ENCODE measurements around the gene ZBTB18.

The ZBTB18 gene

GRCh38 chr1:244092964-244093638 lies 42.0 kb downstream of the ZBTB18 start:
- H3K4me1 ChIP-seq (ENCODE audit: control insufficient read depth in 5 of 5, insufficient read depth in 5 of 5, low read length in 5 of 5): peaks cover 0 to 3% (median 0%) of the 10 kb centered on the region in 5 donors
- no peaks in the 10 kb centered on the region for H3K36me3 ChIP-seq (ENCODE audit: control insufficient read depth in 5 of 5, insufficient read depth in 5 of 5, low read length in 5 of 5)
- H3K4me3 ChIP-seq (ENCODE audit: low read depth in 1 of 5, low read length in 5 of 5): no peak overlapping the region
- H3K27me3 ChIP-seq (ENCODE audit: control insufficient read depth in 5 of 5, insufficient read depth in 4 of 5, low read length in 5 of 5): peaks cover 0 to 3% (median 0%) of the 10 kb centered on the region in 5 donors
- no peak overlapping the region for H3K9ac ChIP-seq (ENCODE audit: low read length in 5 of 5)
- no peaks in the 10 kb centered on the region for H3K9me3 ChIP-seq (ENCODE audit: control insufficient read depth in 5 of 5, low read length in 5 of 5)
- no peak overlapping the region for H3K27ac ChIP-seq (ENCODE audit: low read depth, low read length)

DNA sequence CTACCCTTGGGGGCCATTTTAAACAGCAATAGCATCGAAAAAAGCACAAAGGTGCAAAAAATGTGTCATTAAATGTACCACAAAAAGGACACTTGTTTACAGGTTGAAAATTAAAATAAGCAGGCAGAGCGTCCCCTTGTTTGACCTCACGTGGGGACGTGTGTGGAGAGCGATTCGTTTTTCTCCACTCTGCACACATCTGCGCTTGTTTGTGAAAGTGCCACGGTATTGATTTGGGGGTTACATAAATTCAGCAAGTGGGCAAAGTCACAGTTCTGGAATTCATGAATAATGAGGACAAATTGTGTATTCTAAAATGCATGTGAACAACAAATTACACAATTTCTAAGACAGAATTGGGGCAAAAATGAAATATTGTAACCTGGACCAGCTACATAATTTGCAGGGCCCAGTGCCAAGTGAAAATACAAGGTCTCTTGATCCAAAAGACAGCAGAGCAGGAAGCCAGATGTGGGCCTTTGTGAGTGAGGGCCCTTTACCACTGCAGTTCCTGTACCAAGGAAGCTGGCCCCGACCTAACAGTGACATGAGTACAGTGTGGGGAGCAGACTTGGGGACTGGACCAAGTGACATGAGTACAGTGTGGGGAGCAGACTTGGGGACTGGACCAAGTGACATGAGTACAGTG lies 43.9 kb downstream of the ZBTB18 start:
- Histone ChIP-seq H3K9ac (ENCODE audit: low read length in 5 of 5) (no peak overlapping the region), H3K4me3 (ENCODE audit: low read depth in 1 of 5, low read length in 5 of 5) (no peak overlapping the region), H3K27ac (ENCODE audit: low read depth, low read length) (no peak overlapping the region), H3K9me3 (ENCODE audit: control insufficient read depth in 5 of 5, low read length in 5 of 5) (peaks cover 0 to 7% (median 0%) of the 10 kb centered on the region in 5 donors), H3K27me3 (ENCODE audit: control insufficient read depth in 5 of 5, insufficient read depth in 4 of 5, low read length in 5 of 5) (peaks cover 0 to 11% (median 5%) of the 10 kb centered on the region in 5 donors), H3K36me3 (ENCODE audit: control insufficient read depth in 5 of 5, insufficient read depth in 5 of 5, low read length in 5 of 5) (no peaks in the 10 kb centered on the region), H3K4me1 (ENCODE audit: control insufficient read depth in 5 of 5, insufficient read depth in 5 of 5, low read length in 5 of 5) (no peaks in the 10 kb centered on the region)

DNA sequence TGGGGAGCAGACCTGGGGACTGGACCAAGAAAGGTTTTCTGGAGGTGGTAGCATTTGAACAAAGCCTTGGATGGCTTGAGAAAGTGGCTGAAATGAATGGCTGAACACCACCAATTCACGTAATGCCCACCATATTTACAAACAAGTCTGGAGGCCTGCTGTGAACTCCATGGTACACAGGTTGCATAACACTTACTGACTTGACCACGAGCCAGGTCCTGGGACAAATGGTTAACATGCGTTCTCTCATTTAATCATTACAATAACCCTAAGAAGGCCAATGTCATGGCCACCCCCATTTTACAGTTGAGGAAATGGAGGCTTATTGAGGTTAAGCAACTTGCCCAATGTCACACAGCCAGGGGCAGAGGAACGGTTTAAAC lies 44.4 kb downstream of the ZBTB18 start:
- H3K9me3 ChIP-seq (ENCODE audit: control insufficient read depth in 5 of 5, low read length in 5 of 5): peaks cover 0 to 7% (median 0%) of the 10 kb centered on the region in 5 donors
- peaks cover 0 to 15% (median 5%) of the 10 kb centered on the region in 5 donors for H3K27me3 ChIP-seq (ENCODE audit: control insufficient read depth in 5 of 5, insufficient read depth in 4 of 5, low read length in 5 of 5)
- no peak overlapping the region for H3K4me3 ChIP-seq (ENCODE audit: low read depth in 1 of 5, low read length in 5 of 5)
- H3K4me1 ChIP-seq (ENCODE audit: control insufficient read depth in 5 of 5, insufficient read depth in 5 of 5, low read length in 5 of 5): peaks cover 0 to under 1% (median 0%) of the 10 kb centered on the region in 5 donors
- H3K9ac ChIP-seq (ENCODE audit: low read length in 5 of 5): no peak overlapping the region
- no peak overlapping the region for H3K27ac ChIP-seq (ENCODE audit: low read depth, low read length)
- no peaks in the 10 kb centered on the region for H3K36me3 ChIP-seq (ENCODE audit: control insufficient read depth in 5 of 5, insufficient read depth in 5 of 5, low read length in 5 of 5)

GRCh38 chr1:244096066-244096610 lies 45.1 kb downstream of the ZBTB18 start:
- no peak overlapping the region for H3K9ac ChIP-seq (ENCODE audit: low read length in 5 of 5)
- H3K36me3 ChIP-seq (ENCODE audit: control insufficient read depth in 5 of 5, insufficient read depth in 5 of 5, low read length in 5 of 5): no peaks in the 10 kb centered on the region
- peaks cover 0 to 17% (median 10%) of the 10 kb centered on the region in 5 donors for H3K27me3 ChIP-seq (ENCODE audit: control insufficient read depth in 5 of 5, insufficient read depth in 4 of 5, low read length in 5 of 5)
- no peak overlapping the region for H3K4me3 ChIP-seq (ENCODE audit: low read depth in 1 of 5, low read length in 5 of 5)
- H3K4me1 ChIP-seq (ENCODE audit: control insufficient read depth in 5 of 5, insufficient read depth in 5 of 5, low read length in 5 of 5): peaks cover 0 to 7% (median 0%) of the 10 kb centered on the region in 5 donors
- peaks cover 0 to 7% (median 0%) of the 10 kb centered on the region in 5 donors for H3K9me3 ChIP-seq (ENCODE audit: control insufficient read depth in 5 of 5, low read length in 5 of 5)
- H3K27ac ChIP-seq (ENCODE audit: low read depth, low read length): no peak overlapping the region

DNA sequence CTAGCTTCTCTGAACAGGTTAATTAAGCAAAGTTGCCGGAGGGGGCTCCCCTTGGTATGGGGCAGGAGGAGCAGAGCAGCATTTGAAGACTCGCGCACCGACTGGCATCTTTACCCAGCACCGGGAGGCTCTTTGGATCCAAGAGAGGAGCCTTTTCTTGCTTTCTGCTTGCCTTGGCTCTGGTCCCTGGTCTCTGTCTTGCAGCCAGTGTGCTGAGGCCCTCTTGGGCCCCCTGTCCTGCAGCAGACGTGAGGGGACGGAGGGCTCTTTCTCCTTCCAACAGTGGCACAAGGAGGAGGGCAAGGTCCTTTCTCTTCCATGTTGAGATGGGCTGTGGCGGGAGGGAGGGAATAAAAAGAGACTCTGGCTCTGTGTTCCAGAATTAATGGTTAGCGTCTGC lies 45.6 kb downstream of the ZBTB18 start:
- H3K36me3 ChIP-seq (ENCODE audit: control insufficient read depth in 5 of 5, insufficient read depth in 5 of 5, low read length in 5 of 5): no peaks in the 10 kb centered on the region
- H3K4me1 ChIP-seq (ENCODE audit: control insufficient read depth in 5 of 5, insufficient read depth in 5 of 5, low read length in 5 of 5): peaks cover 0 to 8% (median 0%) of the 10 kb centered on the region in 5 donors
- no peak overlapping the region for H3K27ac ChIP-seq (ENCODE audit: low read depth, low read length)
- peaks cover 0 to 17% (median 11%) of the 10 kb centered on the region in 5 donors for H3K27me3 ChIP-seq (ENCODE audit: control insufficient read depth in 5 of 5, insufficient read depth in 4 of 5, low read length in 5 of 5)
- peaks cover 0 to 7% (median 0%) of the 10 kb centered on the region in 5 donors for H3K9me3 ChIP-seq (ENCODE audit: control insufficient read depth in 5 of 5, low read length in 5 of 5)
- no peak overlapping the region for H3K9ac ChIP-seq (ENCODE audit: low read length in 5 of 5)
- H3K4me3 ChIP-seq (ENCODE audit: low read depth in 1 of 5, low read length in 5 of 5): no peak overlapping the region

GRCh38 chr1:244097523-244098405 lies 46.7 kb downstream of the ZBTB18 start:
- Histone ChIP-seq H3K27ac (ENCODE audit: low read depth, low read length) (no peak overlapping the region), H3K9me3 (ENCODE audit: control insufficient read depth in 5 of 5, low read length in 5 of 5) (peaks cover 0 to 7% (median 0%) of the 10 kb centered on the region in 5 donors), H3K9ac (ENCODE audit: low read length in 5 of 5) (no peak overlapping the region), H3K36me3 (ENCODE audit: control insufficient read depth in 5 of 5, insufficient read depth in 5 of 5, low read length in 5 of 5) (no peaks in the 10 kb centered on the region), H3K4me3 (ENCODE audit: low read depth in 1 of 5, low read length in 5 of 5) (no peak overlapping the region), H3K27me3 (ENCODE audit: control insufficient read depth in 5 of 5, insufficient read depth in 4 of 5, low read length in 5 of 5) (peaks cover 0 to 17% (median 11%) of the 10 kb centered on the region in 5 donors), H3K4me1 (ENCODE audit: control insufficient read depth in 5 of 5, insufficient read depth in 5 of 5, low read length in 5 of 5) (peaks cover 0 to 8% (median 0%) of the 10 kb centered on the region in 5 donors)

GRCh38 chr1:244099258-244099930 lies 48.3 kb downstream of the ZBTB18 start:
- Histone ChIP-seq H3K9ac (ENCODE audit: low read length in 5 of 5) (no peak overlapping the region), H3K27me3 (ENCODE audit: control insufficient read depth in 5 of 5, insufficient read depth in 4 of 5, low read length in 5 of 5) (peaks cover 0 to 17% (median 10%) of the 10 kb centered on the region in 5 donors), H3K9me3 (ENCODE audit: control insufficient read depth in 5 of 5, low read length in 5 of 5) (peaks cover 0 to 7% (median 0%) of the 10 kb centered on the region in 5 donors), H3K4me1 (ENCODE audit: control insufficient read depth in 5 of 5, insufficient read depth in 5 of 5, low read length in 5 of 5) (peaks cover 0 to 8% (median 0%) of the 10 kb centered on the region in 5 donors), H3K4me3 (ENCODE audit: low read depth in 1 of 5, low read length in 5 of 5) (no peak overlapping the region), H3K36me3 (ENCODE audit: control insufficient read depth in 5 of 5, insufficient read depth in 5 of 5, low read length in 5 of 5) (no peaks in the 10 kb centered on the region), H3K27ac (ENCODE audit: low read depth, low read length) (no peak overlapping the region)

DNA sequence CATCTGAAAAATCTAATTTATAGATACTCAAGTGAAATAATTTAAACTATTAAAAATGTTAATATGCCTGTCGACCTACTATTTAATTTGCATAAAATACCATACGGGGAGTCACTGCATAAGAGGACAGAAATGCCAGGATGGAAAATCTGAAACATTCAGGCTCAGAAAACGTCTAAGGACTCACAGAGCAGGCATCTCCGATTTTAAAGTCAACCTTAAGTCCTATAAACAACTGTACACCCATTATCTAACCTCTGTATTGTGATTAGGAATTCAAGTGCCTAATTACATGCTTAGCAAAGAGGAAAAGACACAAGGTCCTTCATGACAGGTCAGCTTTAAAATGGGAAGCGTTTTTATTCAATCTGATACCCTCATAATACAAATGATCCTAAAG lies 49.2 kb downstream of the ZBTB18 start:
- Histone ChIP-seq H3K9me3 (ENCODE audit: control insufficient read depth in 5 of 5, low read length in 5 of 5) (peaks cover 0 to 7% (median 0%) of the 10 kb centered on the region in 5 donors), H3K27ac (ENCODE audit: low read depth, low read length) (no peak overlapping the region)

GRCh38 chr1:244100704-244101453 lies 49.8 kb downstream of the ZBTB18 start:
- no peak overlapping the region for H3K4me3 ChIP-seq (ENCODE audit: low read depth in 1 of 5, low read length in 5 of 5)
- H3K9ac ChIP-seq (ENCODE audit: low read length in 5 of 5): no peak overlapping the region
- H3K4me1 ChIP-seq (ENCODE audit: control insufficient read depth in 5 of 5, insufficient read depth in 5 of 5, low read length in 5 of 5): peaks cover 0 to 8% (median 0%) of the 10 kb centered on the region in 5 donors
- peaks cover 0 to 17% (median 10%) of the 10 kb centered on the region in 5 donors for H3K27me3 ChIP-seq (ENCODE audit: control insufficient read depth in 5 of 5, insufficient read depth in 4 of 5, low read length in 5 of 5)
- no peak overlapping the region for H3K27ac ChIP-seq (ENCODE audit: low read depth, low read length)
- H3K36me3 ChIP-seq (ENCODE audit: control insufficient read depth in 5 of 5, insufficient read depth in 5 of 5, low read length in 5 of 5): no peaks in the 10 kb centered on the region
- peaks cover 0 to 7% (median 0%) of the 10 kb centered on the region in 5 donors for H3K9me3 ChIP-seq (ENCODE audit: control insufficient read depth in 5 of 5, low read length in 5 of 5)

More for the DNA sequence above, 49.2 kb downstream of the ZBTB18 start:
- peaks cover 0 to 8% (median 0%) of the 10 kb centered on the region in 5 donors for H3K4me1 ChIP-seq (ENCODE audit: control insufficient read depth in 5 of 5, insufficient read depth in 5 of 5, low read length in 5 of 5)
- peaks cover 0 to 17% (median 10%) of the 10 kb centered on the region in 5 donors for H3K27me3 ChIP-seq (ENCODE audit: control insufficient read depth in 5 of 5, insufficient read depth in 4 of 5, low read length in 5 of 5)
- H3K4me3 ChIP-seq (ENCODE audit: low read depth in 1 of 5, low read length in 5 of 5): no peak overlapping the region
- H3K9ac ChIP-seq (ENCODE audit: low read length in 5 of 5): no peak overlapping the region
- H3K36me3 ChIP-seq (ENCODE audit: control insufficient read depth in 5 of 5, insufficient read depth in 5 of 5, low read length in 5 of 5): no peaks in the 10 kb centered on the region
